Stimulated activated CD8-positive, alpha-beta memory T cell treated with anti-CD3 and anti-CD28 coated beads, Interleukin-12 subunit alpha, Interleukin-12 subunit beta, amount 100 ng/mL, for 4 hours (primary cell): ENCODE measurements around the gene ERICH6.

Experiments
- DNase-seq: peaks from one replicate; pipeline ENCODE4 v3.0.0-alpha.2; 2020; ENCODE audit warnings: low read depth

Gene ERICH6

DNA sequence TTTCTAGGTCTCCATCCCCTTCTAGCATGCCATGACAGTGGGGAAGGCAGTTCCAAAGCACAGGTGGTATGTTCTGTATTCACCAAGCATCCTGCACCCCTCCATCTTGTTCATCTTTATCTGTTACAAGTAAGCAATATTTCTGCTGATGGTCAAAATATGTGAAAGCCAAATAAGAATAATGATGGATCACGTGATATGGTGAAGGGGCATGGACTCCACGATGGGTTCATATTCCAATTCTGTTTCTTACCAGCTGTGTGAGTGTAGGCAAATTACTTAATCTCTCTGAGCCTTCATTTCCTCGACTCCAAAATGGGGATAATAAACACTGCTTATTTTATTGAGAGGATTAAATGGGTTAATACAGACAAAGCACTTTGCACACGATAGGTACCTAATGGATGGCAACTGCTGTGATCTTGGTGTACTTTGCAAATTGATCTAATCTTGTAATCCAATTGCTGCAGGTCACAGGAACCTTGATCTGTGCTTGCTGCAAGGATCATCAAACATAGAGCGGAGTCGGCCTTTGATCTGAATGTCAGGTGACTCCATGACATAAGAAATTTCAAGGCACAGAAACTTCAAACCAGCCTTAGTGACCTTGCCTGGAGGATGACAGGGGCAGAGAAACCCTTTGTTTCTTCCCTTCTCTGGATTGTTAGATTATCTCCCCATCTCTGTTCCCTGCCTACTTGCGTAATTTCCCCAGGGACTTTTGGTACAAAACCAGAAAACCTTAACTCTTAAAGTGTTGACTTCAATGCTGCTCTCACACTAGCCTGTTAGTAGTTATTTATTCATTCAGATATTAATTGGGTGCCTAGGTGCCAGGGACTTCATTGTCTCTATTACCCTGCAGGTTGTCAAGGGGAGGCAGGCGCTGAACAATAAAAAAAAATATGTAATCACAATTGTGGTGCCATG lies 33.4 kb upstream of the ERICH6 start:
- DNase-seq, result no peak

DNA sequence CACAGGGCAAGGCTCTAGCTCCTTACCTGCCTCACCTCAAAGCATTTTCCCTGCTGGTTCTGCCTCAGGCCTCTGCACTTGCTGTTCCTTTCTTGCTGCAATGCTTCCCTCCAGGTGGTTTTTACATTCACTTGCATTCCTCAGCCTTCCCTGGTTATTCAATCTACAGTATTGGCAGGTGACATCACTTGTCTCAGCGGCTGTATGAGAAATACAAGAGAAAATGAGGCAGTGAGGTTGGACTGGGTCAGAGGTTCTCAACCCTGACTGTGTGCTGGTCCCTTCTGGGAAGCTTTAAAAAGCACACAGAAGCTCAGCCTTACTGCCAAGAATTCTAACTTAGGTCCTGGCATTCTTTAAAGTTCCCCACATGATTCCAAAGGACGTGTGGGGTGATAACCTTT lies 32.6 kb upstream of the ERICH6 start:
- no peak for DNase-seq

DNA sequence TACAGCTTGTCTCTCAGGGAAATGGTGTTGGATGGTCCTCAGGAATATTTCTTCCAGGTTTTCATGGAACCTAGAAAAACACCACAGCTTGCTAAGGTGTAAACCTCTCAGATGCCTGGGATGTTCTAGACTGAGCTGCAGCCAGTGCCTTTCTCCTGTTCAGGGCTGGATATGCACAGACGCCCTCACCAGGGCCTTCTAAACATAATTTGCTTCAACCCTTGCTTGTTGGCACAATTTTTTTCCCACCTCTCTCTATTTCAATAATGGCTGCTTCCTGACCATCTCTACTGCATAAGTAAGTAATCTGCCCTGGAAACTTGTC lies 31.0 kb upstream of the ERICH6 start:
- no peak for DNase-seq

DNA sequence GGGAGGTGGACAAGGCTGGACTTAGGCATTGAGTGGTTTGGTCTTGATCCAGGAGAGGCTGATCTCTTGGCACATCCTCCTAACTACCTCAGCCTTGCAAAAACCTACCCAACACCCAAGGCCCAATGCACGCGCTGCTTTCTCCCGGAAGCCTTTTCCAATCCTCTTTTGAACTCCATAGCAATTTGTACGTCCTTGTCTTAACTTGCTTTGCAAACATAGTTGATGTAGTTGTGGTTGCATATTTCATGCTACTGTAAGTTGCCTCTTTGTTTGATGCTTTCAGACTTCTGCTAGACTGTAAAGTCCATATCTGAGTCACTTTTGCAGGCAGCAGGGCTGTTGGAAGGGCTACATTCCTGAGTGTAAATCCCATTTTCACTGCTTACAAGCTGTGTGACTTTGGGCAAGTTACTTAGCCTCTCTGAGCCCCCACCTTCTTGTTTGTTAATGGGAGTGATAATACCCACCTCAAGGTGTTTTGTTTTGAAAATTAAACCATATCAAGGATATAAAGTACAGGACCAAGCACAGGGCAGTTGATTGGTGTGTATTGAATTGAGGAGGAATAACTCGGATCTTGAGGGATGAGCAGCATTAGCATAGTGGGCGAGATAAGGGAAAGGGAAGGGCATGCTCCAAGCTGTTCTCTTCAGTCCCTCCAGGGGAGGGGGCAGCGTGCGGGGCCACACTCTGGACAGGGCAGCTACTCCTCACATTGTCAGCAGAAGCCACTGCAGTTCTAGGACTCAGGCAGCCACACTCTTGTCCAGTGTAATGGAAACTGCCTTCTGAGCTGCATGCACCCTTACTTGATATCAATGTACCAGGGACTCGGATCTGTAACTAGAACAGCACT lies 30.4 kb upstream of the ERICH6 start:
- no peak for DNase-seq

DNA sequence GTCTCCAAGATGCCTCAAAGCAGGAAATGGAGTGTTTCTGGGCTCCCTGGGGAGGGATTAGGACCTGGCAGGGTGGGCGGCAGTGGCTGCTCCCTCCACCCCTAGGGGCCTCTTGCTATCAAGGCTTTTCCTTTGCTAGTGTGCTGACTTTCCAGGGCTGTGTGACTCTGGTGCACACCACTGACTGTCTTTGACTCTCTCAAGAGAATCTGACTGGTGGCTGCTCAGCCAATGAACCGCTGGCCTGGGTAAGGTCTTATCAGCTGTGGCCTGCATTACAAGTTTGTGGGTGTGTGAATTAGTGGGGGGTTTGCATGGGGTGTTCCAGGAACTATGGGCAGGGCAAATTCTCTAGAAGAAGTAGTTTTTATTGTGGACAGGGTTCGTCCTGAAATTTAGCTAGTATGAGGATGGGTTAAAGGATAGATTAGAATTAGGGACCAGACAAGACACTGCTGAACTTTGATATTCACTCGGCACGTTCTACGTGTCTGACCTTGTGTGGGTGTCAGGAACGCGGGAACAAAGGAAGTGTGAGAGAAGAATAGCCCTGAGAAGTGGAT lies 29.7 kb upstream of the ERICH6 start:
- no peak for DNase-seq

DNA sequence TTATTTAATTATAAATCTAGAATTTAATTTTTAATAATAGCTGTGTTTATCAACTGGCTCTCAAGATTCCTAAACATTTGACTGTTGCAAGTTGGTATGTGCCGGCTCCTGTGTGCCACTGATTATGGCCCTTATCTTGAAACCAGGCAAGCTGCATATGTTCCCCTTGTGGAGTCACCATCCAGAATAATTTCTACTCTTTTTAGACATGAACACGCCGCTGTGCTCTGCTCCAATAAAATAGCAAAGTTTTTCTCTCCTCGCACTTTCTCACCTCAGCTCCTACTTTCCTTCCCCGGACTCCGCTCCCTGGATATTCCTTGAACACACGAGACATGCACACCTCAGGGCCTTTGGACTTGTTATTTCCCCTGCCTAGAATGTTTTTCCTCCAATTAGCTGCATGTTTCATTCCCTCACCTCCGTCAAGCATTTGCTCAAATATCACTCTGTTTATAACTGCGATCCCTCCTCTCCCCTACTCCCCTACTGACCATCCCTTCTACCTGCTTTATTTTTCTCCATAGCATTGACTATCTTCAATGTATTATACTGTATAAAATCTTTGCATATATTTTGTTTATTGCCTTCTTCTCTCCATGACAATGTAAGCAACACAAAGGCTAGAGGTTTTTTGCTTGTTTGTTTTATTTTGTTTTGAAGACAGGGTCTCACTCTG lies 26.1 kb upstream of the ERICH6 start:
- no peak for DNase-seq

DNA sequence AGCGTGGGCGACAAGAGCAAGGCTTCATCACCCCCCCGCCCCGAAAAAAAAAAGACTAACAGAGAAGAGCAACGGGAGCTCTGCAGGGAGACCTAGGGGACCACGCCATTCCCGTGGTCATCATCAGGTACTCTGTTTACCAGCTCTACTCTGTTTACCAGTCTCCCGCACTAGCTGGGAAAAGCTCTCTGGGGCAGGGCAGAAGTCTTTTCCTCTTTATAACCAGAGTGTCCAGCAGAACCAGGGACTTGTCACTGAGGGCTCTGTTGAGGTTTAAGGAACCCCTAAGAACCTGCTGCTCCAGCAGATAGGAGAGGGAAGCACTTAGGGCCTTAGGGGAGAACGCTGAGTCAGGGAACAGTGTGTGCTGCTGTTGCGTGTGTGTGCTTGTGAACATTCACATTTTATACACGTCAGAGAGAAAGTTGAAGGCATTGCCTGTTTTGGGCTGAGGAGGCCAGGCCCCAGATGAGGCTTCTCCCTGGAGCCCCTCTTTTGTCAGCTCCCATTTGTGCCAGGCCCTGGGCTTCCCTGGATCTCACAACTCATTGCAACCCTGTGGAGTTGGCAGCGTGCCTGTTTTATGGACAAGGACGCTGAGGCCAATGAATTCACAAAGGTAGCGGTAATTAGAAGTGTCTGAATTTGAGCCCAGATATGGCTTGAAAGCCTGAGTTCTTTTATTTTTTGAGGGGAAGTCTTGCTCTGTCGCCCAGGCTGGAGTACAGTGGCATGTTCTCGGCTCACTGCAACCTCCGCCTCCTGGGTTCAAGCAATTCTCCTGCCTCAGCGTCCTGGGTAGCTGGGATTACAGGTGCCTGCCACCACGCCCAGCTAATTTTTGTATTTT lies 24.2 kb upstream of the ERICH6 start:
- DNase-seq, result no peak

DNA sequence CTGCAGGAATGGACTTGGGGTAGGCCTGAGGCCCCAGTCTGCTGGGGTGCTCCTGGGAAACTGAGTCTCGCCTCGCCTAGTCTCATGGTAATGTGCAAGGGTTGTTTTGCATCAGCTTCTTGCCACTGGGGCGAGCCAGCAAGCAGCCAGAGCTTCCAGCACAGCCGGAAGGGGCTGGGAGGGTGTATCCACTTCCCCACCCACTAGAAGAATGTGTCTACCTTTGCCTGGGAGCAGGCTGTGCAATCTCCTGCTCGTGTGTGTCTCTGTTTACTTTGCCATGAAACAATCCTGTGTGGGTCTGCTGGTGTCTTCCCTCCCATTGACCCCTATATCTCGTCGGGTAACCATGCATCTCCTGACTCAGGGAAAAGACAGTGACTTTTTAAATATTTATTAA lies 21.8 kb upstream of the ERICH6 start:
- no peak for DNase-seq

DNA sequence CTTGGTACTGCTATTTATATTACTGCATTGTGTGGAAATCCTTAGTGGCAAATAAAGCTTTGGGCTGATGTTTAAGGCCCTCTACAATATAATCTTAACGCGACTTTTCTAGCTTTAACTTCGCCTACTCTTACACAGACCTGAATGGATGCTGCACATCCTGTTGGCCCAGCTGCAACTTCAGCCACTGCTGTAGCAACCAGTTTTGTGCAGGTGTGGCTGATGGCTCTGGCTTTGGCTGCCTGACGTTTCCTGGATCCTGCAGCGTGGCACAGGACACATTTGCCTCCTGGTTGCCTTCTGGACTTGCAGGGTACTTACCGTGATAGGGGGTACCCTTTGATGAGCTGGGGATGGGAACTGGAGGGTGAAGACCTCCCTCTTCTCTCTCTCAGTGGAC lies 20.2 kb upstream of the ERICH6 start:
- DNase-seq, result no peak

DNA sequence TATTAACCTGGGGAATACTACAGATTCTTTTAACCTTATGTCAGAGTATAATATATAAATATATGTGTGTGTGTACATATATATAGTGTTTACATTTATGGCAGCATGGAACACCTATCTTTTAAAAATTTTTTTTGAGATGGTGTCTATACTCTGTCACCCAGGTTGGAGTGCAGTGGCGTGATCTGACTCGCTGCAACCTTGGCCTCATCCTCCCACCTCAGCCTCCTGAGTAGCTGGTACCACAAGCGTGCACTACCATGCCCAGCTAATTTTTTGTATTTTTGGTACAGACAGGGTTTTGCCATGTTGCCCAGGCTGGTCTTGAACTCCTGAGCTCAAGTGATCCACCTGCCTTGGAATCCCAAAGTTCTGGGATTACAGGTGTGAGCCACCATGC lies 18.5 kb upstream of the ERICH6 start:
- no peak for DNase-seq

DNA sequence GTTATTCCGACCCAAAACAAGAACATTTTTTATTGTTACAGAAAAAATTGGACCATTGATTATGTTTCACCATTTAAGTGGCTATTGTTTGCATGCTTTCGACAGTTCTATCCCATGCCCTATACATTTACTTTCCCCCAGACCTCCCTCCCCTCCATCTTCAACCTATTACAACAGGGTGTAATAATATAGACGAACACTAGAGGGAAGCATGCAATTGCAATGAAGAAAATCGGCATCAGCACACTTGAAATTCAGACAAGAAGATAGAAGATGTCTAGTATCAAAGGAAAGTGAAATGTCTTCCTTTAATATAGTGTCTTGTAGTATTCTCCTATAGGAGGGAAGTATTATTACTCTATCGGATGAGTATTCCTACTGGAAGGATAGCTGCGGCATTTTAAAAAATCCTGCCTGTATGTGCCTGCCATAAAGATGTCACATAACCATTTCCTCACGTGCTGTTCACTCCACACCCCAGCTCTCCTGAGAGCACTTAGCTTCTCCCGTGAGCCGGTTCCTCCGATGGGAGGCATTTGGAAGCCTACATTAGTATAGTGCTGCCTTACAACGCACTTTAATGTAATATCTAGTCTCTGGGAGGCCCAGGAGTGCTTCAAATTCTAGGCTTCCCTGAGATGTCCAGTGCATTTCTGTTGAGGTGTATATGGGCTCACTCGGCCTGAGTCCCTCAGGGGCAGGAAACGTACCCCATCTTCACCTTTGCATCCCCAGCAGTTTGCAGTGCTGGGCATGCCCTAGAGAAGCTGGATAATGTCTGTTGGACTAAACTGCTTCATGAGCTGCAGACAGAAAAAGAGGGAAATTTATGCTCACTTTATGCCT lies 17.8 kb upstream of the ERICH6 start:
- DNase-seq, result no peak

DNA sequence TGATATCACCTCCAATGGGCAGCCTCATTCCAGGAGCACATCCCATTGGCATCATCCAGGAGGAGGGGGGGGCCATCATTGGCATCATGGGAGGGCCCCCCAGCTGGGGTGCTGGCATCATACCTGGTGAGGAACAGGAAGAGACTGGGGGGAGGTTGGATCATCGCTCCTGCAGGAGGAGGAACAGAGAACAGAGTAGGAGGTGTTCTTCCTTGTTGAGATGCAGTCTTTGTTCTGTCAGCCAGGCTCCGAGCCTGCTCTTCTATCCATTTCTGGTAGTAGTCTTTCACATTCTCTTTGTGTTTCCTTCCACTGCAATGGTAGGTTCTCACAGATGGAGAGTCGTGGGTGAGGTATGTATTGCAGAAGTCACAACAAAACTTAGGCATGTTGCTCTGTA lies 16.7 kb upstream of the ERICH6 start:
- no peak for DNase-seq

DNA sequence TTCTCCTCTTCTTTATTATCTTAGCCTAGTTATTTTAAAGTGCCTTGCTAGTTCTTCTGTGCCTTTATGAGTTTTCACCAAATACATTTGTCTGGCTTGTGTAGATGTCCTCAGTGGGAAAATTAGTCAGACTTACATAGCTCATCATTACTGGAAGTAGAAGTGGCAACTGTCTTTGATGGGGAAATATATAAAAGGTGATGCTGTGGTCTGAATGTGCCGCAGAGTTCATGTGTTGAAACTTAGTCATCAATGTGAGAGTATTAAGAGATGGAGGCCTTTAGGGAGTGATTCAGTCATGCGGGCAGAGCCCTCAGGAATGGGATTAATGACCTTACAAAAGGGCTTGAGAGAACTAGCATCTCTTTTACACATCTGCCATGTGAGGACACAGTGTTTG lies 6.4 kb upstream of the ERICH6 start:
- DNase-seq, result no peak

DNA sequence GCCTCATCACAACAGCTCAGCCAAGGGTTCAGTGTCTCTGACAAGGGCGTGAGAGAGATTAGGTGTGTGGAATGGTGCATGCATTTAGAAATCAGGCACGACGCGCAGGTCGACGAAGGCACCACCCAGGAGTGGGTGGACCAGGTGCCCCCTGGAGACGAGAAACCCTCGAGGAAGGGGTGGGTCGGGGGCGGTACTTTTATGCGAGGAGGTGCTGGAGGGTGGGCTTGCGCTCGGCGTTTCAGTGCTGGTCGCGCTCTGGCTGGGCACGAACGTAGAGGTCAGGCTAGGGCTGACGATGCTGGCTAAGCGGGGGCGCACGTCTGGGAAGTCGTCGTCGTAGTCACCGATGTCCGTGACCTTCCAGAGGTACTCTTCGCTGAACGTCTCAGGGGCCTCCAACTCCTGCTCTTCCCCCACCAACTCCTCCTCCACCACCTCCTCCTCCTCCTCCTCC lies 393 bp downstream of the ERICH6 start:
- peak; percentile 33 for DNase-seq

DNA sequence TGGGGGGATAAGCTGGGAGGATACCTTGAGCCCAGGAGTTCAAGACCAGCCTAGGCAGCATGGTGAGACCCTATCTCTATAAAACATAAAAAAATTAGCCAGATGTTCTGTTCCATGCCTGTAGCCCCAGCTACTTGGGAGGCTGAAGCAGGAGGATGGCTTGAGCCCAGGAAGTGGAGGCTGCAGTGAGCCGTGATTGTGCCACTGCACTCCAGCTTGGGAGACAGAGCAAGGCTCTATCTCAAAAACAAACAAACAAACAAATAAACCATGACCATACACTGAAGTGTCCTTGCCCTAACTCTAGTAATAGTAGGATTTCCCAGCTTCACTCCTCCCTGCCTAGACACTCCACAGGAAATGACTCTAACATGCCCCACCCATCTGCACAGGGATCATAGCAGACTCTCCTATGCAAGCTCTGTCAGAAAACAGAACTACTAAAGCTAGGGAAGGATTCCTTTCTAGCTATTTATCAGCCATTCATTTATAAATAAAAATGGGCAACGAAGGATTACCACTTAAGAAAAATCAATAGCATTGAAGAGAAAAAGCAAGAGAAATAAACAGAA lies 4.6 kb downstream of the ERICH6 start:
- no peak for DNase-seq

DNA sequence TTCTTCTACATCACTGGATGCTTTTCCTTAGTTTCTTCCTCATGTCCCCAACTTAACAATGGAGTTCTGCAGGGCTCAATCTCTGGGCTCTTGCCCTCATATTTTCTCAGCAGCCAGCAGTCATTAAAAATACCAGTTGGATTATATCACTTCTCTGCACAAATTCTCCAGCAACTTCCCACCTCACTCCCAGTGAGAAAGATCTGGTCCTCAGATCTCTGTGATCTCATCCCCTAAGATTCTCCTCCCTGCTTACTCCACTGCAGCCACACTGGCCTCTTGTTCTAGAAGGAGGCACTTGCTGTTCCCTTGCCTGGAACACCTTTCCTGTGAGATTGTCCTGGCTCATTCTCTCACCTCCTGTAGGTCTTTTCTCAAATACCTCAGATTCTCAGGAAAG lies 6.1 kb downstream of the ERICH6 start:
- no peak for DNase-seq

DNA sequence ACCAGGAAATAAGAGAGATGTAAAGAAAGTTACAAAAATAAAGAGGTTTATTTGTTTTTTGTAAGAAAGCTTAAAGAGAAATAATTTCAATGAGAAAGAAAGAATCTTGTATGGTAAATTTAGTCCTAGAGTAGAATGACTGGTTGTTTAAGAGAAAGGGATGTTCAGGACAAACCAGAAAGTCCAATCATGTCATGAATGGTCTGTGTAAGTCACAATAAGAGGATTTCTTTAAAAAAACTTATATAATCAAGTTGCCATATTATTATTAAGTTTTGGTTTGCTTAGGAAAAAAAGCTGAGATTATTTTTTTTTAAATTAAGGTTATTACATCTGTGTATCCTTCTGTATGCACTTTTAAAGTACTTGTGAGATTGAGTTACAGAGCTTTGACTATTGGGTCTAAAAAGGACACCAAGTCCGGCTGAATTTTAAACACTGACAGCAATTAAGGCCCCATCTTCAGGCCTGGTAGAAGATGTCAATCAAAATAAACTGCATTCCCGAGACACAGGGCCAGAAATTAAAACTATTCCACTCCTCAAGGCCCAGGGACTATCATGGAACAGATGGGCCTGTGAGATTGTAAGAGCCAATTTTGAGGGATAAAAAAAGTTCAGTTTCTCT lies 12.2 kb downstream of the ERICH6 start:
- no peak for DNase-seq

DNA sequence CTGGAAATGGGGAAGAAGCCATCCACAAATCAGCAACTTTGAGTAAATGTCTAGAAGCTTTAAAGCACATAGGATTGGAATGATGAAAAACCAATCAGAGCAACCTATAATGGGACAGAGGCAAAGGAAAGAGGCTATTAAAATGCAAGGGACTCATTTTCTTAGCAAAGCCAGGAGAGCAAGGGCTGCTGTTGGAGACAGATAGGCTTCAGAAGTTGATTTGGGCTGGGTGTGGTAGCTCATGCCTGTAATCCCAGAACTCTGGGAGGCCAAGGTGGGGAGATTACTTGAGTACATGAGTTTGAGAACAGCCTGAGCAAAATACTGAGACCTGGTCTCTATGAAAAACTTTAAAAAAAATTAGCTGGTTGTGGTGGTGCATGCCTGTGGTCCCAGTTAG lies 16.1 kb downstream of the ERICH6 start:
- DNase-seq, result no peak

DNA sequence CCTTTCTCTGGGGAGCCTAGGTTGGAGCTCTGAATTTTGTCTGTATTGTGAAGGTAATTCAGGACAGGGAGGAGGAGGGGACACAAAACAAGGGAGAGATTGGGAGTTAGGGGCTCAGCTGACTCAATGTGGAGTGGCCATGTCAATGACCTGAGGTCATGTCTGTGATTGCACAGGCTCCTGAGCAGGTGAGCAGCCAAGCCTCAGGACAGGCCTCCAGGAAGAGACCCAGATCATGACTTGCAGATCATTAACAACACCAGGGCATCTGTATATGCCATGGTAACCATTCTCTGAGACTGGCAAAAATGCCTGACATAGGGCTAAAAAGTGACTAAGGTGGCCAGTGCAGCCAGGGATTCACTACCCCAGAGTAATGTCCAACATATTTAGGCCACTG lies 20.9 kb downstream of the ERICH6 start:
- no peak for DNase-seq

DNA sequence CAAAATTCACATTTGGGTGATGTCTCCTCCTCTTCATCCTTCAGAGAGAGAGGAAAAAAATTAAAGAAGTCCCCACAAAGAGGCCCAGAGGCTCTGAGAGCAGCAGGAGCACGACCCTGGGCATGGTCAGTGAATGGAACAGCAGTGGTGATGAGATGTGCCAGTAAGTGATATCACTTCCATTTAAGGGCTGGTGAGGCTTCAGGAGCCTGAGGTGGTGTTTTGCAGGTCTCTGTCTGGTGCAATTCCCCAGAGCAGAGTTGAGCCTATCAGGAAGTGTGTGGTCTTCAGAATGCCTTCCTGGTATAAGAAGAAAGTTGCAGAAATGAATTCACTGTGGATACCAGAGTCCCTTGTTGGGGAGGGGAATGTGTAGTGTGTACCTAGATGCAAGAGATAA lies 21.4 kb downstream of the ERICH6 start:
- DNase-seq, result no peak
